Erythroblast (primary cell): Measurements from ENCODE around the gene THEM5.

Source experiments
- GATA1 ChIP-seq: IDR thresholded peaks from 2 replicates; pipeline ENCODE4 v1.6.1; 2011; ENCODE audit warnings: low read depth, mild to moderate bottlenecking, control low read depth, low read length, moderate library complexity
- POLR2A ChIP-seq: IDR thresholded peaks from 2 replicates; pipeline ENCODE4 v1.6.1; 2011; ENCODE audit warnings: mild to moderate bottlenecking, low read length

- no peak for TF ChIP-seq POLR2A
- no peak for TF ChIP-seq GATA1
Observed at GRCh38 chr1:151807766-151808165, 45.7 kb downstream of the THEM5 start.
